ENCODE data around the gene SULT2A1. TPM values are rescaled to one million over a fixed set of nuclear protein-coding genes. Genes with fewer than 3 reads are reported as not detected.
"Not testable (repeated sequence)": the region's sequence is repeated elsewhere in the genome, so short reads cannot be mapped to it uniquely, and the experiment has no call there.

The SULT2A1 gene, protein sequence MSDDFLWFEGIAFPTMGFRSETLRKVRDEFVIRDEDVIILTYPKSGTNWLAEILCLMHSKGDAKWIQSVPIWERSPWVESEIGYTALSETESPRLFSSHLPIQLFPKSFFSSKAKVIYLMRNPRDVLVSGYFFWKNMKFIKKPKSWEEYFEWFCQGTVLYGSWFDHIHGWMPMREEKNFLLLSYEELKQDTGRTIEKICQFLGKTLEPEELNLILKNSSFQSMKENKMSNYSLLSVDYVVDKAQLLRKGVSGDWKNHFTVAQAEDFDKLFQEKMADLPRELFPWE
- not detected in 2 replicates for total RNA-seq

DNA sequence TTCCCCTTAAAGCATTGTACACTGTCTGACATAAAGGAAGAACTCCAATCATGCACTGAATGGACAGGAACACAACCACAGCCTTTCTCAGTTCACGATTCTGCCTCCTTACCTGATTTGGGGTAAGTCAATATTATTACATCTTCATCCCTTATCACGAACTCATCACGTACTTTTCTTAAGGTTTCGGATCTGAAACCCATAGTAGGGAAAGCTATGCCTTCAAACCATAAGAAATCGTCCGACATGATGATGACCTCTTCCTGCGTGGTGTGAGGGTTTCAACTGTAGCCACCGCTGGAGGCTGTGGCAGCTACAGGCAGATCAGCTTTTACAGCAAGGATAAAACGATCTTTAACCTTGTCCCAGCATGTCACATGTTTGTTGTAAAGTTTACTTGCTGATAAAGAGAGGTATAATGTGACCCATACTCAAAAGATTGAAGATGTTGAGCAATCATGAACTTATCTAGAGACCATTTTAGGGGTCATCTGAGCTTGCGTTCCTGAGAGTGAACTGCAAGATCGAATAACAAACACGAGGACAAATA is at the start of gene SULT2A1:
Gene SULT2A1 (minus strand): TSS at position 306 of the 550 bp plus-strand sequence. CDS start 58 bp downstream, at position 248.
- no peak for DNase-seq

DNA sequence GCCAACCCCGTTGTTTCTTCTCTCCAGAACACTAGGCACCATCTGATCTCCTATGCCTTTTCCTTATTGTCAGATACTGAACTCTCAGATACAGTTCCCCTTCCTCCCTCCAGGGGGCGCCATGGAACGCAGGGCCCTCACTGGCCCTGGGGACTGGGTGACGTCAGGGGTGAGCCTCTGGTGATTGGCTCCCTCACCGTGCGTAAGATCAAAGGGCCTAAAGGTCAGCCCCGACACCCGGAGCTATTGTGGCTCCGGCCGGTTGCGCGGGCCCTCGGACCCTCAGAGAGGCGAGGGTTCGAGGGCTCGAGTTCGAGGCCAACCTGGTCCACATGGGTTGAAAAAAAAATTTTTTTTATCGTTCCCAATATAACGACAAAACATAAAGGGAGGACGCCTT is 42.5 kb upstream of the SULT2A1 start:
- not testable (repeated sequence) for DNase-seq

DNA sequence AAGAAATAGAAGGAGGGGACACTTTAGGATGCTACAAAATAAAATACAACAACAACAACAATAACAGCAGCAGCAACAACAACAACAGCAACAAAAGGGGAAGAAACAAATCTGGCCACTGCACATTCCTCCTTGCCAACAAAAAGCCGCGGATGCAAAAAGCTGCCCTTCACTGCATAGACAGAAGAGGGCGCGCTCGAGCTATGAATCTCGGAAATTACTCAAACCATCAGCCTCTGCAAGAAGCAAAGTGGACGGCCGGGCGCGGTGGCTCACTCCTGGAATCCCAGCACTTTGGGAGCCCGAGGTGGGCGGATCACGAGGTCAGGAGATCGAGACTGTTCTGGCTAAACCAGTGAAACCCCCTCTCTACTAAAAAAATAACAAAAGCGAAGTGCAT is 34.0 kb upstream of the SULT2A1 start:
- not testable (repeated sequence) for DNase-seq

- DNase-seq = not testable (repeated sequence)
Measured at GRCh38 chr19:47910191-47910590, 24.1 kb upstream of the SULT2A1 start.

- DNase-seq = not testable (repeated sequence)
Measured at GRCh38 chr19:47909350-47909749, 23.2 kb upstream of the SULT2A1 start.

GRCh38 chr19:47901370-47901769 is 15.3 kb upstream of the SULT2A1 start:
- no peak for DNase-seq

GRCh38 chr19:47899335-47899734 is 13.2 kb upstream of the SULT2A1 start:
- no peak for DNase-seq

- no peak for DNase-seq
Measured at GRCh38 chr19:47897861-47898260, 11.7 kb upstream of the SULT2A1 start.

DNA sequence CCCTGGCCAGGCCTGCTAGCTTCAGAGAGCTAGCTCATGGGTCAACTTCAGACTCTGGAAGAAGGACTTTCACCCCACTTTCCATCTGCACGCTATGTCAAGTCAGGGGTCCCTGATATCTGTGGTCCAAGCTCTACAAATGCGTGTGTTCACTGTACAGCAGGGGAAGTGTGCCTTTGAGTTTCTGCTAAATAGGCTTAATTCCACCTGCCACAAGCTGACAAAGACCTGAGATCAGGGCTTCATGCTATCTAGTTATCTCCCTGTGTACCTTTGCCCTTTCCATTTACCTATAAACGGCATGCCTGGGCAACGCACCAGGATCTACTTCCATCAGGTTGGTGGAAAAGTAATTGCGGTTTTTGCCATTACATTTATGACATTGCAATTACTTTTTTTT is 10.7 kb upstream of the SULT2A1 start:
- DNase-seq = no peak

- DNase-seq = no peak
Measured at GRCh38 chr19:47896019-47896418, 9.9 kb upstream of the SULT2A1 start.

- DNase-seq = no peak
Measured at GRCh38 chr19:47895165-47895782, 9.2 kb upstream of the SULT2A1 start.

GRCh38 chr19:47891923-47892666 is 6.0 kb upstream of the SULT2A1 start:
- no peak for DNase-seq

GRCh38 chr19:47891622-47891922 is 5.5 kb upstream of the SULT2A1 start:
- DNase-seq = no peak

GRCh38 chr19:47890865-47891621 is 4.9 kb upstream of the SULT2A1 start:
- DNase-seq = no peak

GRCh38 chr19:47885067-47885463 is 1.1 kb downstream of the SULT2A1 start:
- no peak for DNase-seq

- no peak for DNase-seq
Measured at GRCh38 chr19:47882890-47883289, 3.2 kb downstream of the SULT2A1 start.

- no peak for DNase-seq
Measured at GRCh38 chr19:47881757-47882156, 4.4 kb downstream of the SULT2A1 start.

DNA sequence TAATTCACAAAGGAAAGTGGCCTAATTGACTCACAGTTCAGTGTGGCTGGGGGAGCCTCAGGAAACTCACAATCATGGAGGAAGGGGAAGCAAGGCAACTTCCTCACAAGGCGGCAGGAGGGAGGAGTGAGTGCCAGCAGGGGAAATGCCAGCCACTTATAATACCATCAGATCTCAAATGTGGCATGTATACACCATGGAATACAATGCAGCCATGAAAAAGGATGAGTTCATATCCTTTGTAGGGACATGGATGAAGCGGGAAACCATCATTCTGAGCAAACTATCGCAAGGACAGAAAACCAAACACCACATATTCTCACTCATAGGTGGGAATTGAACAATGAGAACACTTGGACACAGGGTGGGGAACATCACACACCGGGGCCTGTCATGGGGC is 6.7 kb downstream of the SULT2A1 start:
- DNase-seq = not testable (repeated sequence)

DNA sequence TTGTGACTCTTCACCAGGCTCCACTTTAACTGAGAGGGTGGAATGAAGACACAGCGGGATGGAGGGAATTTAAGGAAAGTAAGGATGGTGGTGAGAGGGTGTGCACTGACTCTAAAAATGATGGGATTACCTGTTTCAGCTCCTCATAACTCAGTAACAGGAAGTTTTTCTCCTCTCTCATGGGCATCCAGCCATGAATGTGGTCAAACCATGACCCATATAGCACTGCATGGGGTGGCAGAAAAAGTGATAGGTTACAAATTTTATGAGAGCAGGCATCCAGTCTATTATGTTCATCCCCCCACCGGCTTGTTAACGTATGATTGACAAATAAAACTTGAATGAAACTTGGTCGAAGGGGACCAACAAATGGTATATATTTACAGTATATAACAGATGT is 7.2 kb downstream of the SULT2A1 start:
- DNase-seq = no peak

GRCh38 chr19:47865166-47865565 is 20.9 kb downstream of the SULT2A1 start:
- no peak for DNase-seq

- DNase-seq = peak; percentile 82
Measured at GRCh38 chr19:47863514-47863936, 22.6 kb downstream of the SULT2A1 start.

DNA sequence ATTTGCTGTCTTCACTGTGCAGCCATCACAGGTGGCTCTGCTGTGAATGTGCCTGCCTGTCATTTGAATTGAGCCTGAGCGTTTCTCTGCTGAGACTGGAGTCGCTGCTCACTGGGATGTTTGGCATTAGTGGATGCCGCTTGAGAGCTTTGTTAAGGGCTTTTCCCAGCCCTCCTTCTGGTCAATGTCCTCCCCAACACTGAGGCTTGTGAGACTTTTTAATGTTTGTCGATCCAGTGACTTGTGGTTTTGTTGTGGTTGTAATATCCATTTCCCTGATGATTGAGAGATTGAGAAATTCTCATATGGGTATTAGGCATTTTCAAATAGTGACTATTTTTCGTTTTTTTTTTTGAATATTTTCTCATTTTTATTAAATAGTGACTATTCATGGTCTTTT is 24.5 kb downstream of the SULT2A1 start:
- DNase-seq = no peak
